Peyer's patch (tissue), 4 donors: ENCODE results near the gene EIF2B5.

Source experiments
- CTCF ChIP-seq, 6 experiments: fragments of 450-650 bp in 4 of 6; fragments of 200-600 bp in 2 of 6; sonication (generic) in 1 of 6; IDR thresholded peaks; one replicate each; pipeline ENCODE4 v1.5.1; 2017 to 2019; ENCODE audit warnings: antibody characterized with exemption in 6 of 6, mild to moderate bottlenecking in 3 of 6, moderate library complexity in 1 of 6
- POLR2A ChIP-seq, 2 donors: fragments of 450-650 bp; IDR thresholded peaks; one replicate each; pipeline ENCODE4 v1.5.1; 2017; ENCODE audit warnings: antibody characterized with exemption in 2 of 2, mild to moderate bottlenecking in 2 of 2, moderate library complexity in 2 of 2

GRCh38 chr3:184099806-184100686, 35.1 kb upstream of the EIF2B5 start:
- TF ChIP-seq CTCF (IDR thresholded peaks at IDR 0.05) (no peak), POLR2A (IDR thresholded peaks at IDR 0.05) (no peak)
